A673 (cell line): Measurements from ENCODE around the gene MRTFA.

ENCODE experiments used
- CTCF ChIP-seq: fragments of 300-800, 200-600 bp; sonication (generic); conservative IDR thresholded peaks from 2 replicates; pipeline ENCODE4 v1.5.1; 2017; ENCODE audit warnings: low read depth, mild to moderate bottlenecking, antibody characterized with exemption, low read length, moderate library complexity, mixed read lengths
- EZH2 ChIP-seq: fragments of 200-600 bp; sonication (generic); IDR thresholded peaks from 2 replicates; pipeline ENCODE4 v1.6.1; 2017; ENCODE audit warnings: borderline replicate concordance, low read depth, mild to moderate bottlenecking, mixed read lengths, antibody characterized with exemption, low read length; ENCODE audit not compliant: poor library complexity, severe bottlenecking

GRCh38 chr22:40419718-40420117, 216.8 kb downstream of the MRTFA start:
- TF ChIP-seq CTCF = no peak
- no peak for TF ChIP-seq EZH2
